Measurements from ENCODE around the gene UGT1A8.

GRCh38 chr2:233700028-233700635 is 82.7 kb downstream of the UGT1A8 start:
- TF ChIP-seq CTCF (IDR thresholded peaks at IDR 0.05), result no peak
- no peak for TF ChIP-seq POLR2A (IDR thresholded peaks at IDR 0.05)
- TF ChIP-seq POLR2AphosphoS5 (IDR thresholded peaks at IDR 0.05; ENCODE audit: insufficient read depth in 1 of 2, low read depth in 1 of 2), result peak in 1 of 2 donors; percentile 43

Measured in vagina (tissue), 2 donors.